Cardiac fibroblast (primary cell): Measurements from ENCODE around the gene EFCAB12.

ENCODE experiments used
- DNase-seq, 2 donors: peaks; one replicate each; pipeline versions ENCODE4 v3.0.0 to v3.0.0-alpha.2; 2010; ENCODE audit warnings: low read depth in 2 of 2
- H3K4me3 ChIP-seq, 2 donors: replicated peaks in 1 of 2; 1 replicate in 1 of 2; 2 replicates in 1 of 2; pipeline ENCODE4 v1.5.1; 2011; ENCODE audit warnings: low read depth in 2 of 2, low read length in 2 of 2, mild to moderate bottlenecking in 2 of 2, moderate library complexity in 1 of 2
- TF ChIP-seq, protein P1 (sequence below): IDR thresholded peaks from one replicate; pipeline ENCODE4 v1.5.1; 2011; ENCODE audit warnings: low read depth, mild to moderate bottlenecking, low read length, inconsistent platforms

EFCAB12 gene

DNA sequence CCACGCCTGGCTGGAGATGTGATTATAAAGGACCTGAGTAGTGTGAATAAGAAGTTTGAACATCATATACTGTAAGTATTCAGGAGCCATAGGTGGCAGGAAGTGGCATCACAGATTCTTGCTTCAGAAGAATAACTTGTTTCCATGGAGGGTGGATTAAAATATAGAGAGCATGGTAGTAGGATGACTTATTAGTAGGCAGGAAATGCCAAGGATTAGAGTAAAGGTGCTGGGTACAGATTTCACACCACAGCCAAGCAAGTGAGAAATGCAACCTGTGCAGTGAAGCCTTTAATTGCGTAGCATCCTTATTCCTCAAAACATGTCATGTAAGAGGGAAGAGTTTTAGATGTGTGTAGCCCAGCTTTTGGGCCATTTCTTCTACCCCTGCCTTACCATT lies 42.4 kb upstream of the EFCAB12 start:
- DNase-seq, result no peak
- TF ChIP-seq, protein P1, sequence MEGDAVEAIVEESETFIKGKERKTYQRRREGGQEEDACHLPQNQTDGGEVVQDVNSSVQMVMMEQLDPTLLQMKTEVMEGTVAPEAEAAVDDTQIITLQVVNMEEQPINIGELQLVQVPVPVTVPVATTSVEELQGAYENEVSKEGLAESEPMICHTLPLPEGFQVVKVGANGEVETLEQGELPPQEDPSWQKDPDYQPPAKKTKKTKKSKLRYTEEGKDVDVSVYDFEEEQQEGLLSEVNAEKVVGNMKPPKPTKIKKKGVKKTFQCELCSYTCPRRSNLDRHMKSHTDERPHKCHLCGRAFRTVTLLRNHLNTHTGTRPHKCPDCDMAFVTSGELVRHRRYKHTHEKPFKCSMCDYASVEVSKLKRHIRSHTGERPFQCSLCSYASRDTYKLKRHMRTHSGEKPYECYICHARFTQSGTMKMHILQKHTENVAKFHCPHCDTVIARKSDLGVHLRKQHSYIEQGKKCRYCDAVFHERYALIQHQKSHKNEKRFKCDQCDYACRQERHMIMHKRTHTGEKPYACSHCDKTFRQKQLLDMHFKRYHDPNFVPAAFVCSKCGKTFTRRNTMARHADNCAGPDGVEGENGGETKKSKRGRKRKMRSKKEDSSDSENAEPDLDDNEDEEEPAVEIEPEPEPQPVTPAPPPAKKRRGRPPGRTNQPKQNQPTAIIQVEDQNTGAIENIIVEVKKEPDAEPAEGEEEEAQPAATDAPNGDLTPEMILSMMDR, result no peak

DNA sequence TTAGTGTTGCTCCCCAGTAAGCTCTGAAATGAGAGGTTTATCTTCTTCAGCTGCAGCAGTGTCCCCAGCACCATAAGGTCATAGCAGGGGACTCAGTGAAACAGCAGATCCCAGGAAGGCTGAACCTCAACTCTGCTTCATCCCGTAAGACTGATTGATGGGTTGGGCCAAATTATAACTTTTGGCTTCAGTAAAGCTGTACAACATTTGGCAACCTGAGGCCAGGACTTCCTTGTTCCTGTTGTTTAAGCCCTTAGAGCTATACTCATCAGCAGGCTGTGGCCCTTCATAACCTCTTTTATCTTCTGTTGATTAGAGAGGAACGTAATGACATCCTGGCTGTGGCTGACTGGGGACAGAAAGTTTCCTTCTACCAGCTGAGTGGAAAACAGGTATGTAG lies 40.6 kb upstream of the EFCAB12 start:
- TF ChIP-seq, protein P1, result no peak
- DNase-seq, result no peak
- H3K4me3 ChIP-seq, result no peak overlapping the region

More for the DNA sequence above, 42.4 kb upstream of the EFCAB12 start:
- H3K4me3 ChIP-seq, result no peak overlapping the region

DNA sequence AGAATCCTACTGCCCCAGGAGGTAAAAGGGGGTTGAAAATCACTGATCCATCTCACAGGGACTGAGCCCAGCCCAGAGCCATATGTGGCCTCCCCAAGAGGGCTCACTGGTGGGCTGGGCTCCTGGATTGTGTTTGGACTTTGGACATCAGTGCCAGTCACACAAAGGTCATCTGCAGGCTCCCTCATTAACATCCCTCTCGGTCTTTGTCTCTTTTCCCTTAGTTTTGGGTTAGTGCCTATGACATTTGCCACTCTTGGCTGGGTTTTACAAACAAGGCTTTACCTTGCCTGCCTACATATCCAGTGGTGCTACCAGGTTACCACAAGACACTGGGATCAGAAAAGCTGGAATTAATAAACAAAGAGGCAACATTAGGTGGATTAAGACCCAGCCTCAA lies 39.5 kb upstream of the EFCAB12 start:
- TF ChIP-seq, protein P1, result no peak
- DNase-seq, result no peak
- no peak overlapping the region for H3K4me3 ChIP-seq

DNA sequence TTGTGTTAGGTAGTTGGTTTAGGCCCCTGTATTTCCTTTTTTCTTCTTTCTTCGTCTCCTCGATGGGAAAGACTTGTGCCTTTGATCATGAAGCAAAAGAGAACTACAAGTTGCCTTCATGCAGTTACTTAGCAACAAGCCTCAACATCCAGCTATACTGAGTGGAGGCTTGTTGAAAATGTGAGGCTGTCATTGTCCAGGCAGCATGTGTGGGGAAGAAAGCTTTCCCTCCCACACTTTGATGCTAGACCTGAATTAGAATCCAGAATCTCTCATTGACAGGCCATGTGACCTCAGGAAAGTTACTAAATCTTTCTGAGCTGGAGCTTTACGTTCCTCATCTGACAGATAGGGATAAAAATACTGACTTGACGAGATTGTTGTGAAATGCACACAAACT lies 35.3 kb upstream of the EFCAB12 start:
- no peak for DNase-seq
- TF ChIP-seq, protein P1, result no peak
- no peak overlapping the region for H3K4me3 ChIP-seq

DNA sequence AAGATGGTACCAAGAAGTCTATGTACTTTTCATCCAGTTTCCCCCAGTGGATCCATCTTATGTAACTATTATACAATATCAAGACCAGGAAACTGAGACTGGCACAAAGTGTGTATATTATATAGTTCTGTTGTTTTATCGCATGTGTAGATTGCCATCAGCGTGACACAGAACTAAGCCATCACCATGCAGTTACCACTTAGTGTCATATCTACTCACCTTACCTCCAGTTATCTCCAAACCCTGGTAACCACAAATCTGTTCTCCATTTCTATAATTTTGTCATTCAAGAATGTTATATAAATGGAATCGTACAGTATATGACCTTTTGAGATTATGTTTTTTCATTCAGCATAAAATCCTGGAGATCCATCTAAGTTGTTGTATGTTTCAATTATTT lies 34.7 kb upstream of the EFCAB12 start:
- TF ChIP-seq, protein P1, result no peak

DNA sequence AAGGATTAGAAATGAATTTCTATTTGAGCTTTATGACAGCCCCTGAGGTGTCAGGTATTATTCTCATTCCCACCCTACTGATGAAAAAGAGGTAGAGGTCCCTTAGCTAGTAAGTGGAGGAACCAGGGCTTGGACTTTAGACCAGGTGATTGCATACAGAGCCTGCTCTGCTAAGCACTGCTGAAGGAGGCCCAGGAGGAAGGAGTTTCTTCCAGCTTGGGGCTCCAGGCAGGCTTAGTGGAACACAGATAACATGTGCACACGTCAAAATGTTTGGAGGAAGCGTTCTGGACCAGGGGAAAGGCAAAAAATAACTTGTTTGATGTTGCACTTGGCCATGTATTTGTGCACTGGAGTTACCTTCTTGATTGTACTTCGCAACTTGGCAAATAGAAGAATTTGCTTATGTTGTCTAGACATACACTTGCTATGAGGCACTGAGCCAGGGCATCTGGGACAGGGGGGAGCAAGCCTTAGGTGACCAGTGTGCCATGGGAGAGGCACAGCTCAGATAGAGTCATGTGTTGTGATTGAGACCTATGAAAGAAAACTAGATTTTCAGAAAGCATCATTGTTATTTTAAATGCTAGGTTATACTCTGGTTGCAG lies 34.0 kb upstream of the EFCAB12 start:
- TF ChIP-seq, protein P1, result no peak
- DNase-seq, result no peak
- no peak overlapping the region for H3K4me3 ChIP-seq

More for the DNA sequence above, 34.7 kb upstream of the EFCAB12 start:
- no peak for DNase-seq
- H3K4me3 ChIP-seq, result no peak overlapping the region

DNA sequence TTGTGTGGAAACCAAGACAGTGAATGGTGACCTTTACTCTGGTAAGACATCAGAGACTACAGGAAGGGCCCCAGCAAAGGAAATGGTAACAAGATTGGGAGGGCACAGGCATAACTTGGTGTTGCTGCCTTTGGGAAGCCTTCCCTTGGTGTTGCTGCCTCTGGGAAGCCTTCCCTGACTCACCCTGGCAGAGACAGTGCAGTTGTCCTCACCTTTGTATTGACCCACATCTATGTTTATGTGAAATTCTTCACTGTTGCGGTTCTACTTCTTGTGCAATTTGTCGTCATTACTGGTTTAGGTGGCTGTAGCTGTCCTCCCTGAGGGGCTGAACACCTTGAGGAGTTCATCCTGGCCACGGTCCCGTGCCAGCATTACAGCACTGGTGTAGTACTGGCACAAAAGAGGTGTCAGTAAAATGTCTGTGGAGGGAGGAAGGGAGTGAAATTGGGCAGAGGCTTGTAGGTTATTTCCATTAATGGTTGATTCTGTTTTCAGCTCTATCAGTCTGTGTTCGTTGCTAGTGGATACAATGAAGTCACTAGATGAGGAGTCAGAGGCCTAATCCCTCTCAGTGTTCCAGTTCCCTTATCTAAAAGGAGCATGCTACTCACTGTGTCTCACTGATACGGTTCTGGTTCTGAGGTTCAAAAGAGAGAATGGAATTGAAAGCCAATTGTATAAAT lies 33.2 kb upstream of the EFCAB12 start:
- no peak overlapping the region for H3K4me3 ChIP-seq
- DNase-seq, result peak; percentile 74 to 79
- TF ChIP-seq, protein P1, result no peak
